HEK293T (cell line): Measurements from ENCODE around the gene CCDC146.
"Not testable (repeated sequence)": the region's sequence is repeated elsewhere in the genome, so short reads cannot be mapped to it uniquely, and the experiment has no call there.

Experiments used
- BHLHE40 ChIP-seq: fragments of 450-650 bp; IDR thresholded peaks from 2 replicates; pipeline ENCODE4 v1.6.1; 2016; ENCODE audit warnings: mild to moderate bottlenecking, moderate library complexity, borderline replicate concordance
- LEF1 ChIP-seq: fragments of 450-650 bp; IDR thresholded peaks from 2 replicates; pipeline ENCODE4 v1.6.1; 2017; ENCODE audit warnings: mild to moderate bottlenecking, borderline replicate concordance

DNA sequence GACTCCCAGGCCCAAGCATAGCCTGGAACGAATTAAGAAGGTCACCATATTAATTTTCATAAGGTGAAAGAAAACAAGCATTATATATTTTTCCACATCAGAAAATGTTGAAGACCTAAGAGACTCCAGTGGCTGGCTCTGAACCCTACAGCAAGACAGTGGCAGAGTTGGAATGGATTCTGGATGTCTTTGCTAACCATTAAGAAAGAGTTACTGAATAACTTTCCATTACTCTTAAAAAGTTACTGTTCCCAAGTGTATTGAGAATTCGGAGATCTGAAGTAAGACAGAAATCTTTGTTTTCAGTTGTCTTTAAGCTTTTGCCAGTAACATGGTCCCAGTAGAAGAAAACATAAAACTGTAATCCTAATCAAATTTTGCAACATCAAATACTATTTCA, 30.1 kb upstream of the CCDC146 start:
- TF ChIP-seq LEF1, BHLHE40: not testable (repeated sequence)
